Pancreas (tissue), 10 donors: Measurements from ENCODE around the gene TACC3. TPM values are rescaled to one million over a fixed set of nuclear protein-coding genes. Genes with fewer than 3 reads are reported as not detected.

Experiments used
- ATAC-seq, 4 donors: fragments of 200-7000 bp; cut with Tn5 transposase; one replicate each; pipeline versions ENCODE4 v1.8.0 to v1.9.1; 2020; ENCODE audit warnings: mild to moderate bottlenecking in 4 of 4, moderate library complexity in 4 of 4
- DNase-seq, 6 donors: peaks; one replicate each; pipeline ENCODE4 v3.0.0-alpha.2; 2020
- FAIRE-seq: peaks from 2 replicates; lab custom pipeline; 2012; peaks lifted over from hg19 to GRCh38; lab: Jason Lieb, UNC
- H3K27ac ChIP-seq, 4 donors: fragments of 200-600 bp; sonication (generic); 1 replicate in 3 of 4; 2 replicates in 1 of 4; pipeline versions ENCODE4 v1.5.0 to v1.8.0; 2020
- H3K27me3 ChIP-seq, 4 donors: fragments of 200-600 bp; one replicate each; pipeline ENCODE4 v1.8.0; 2021
- H3K36me3 ChIP-seq, 3 donors: fragments of 200-600 bp; sonication (generic) in 1 of 3; one replicate each; pipeline versions ENCODE4 v1.5.0 to v1.8.0; 2020 to 2021
- H3K4me1 ChIP-seq, 3 donors: fragments of 200-600 bp; one replicate each; pipeline ENCODE4 v1.8.0; 2021
- H3K4me3 ChIP-seq, 4 donors: fragments of 200-600 bp; sonication (generic) in 2 of 4; one replicate each; pipeline versions ENCODE4 v1.5.0 to v1.8.0; 2020 to 2021
- H3K9me3 ChIP-seq, 4 donors: fragments of 200-600 bp; one replicate each; pipeline ENCODE4 v1.8.0; 2021
- CTCF ChIP-seq, 4 donors: fragments of 200-600 bp; sonication (generic) in 3 of 4; IDR thresholded peaks; one replicate each; pipeline versions ENCODE4 v1.5.0 to v1.8.0; 2021; ENCODE audit warnings: antibody characterized with exemption in 4 of 4
- WGBS, 2 donors: extraction: QIAGEN DNeasy Blood & Tissue Kit; methylation state at CpG; one replicate each; pipeline ENCODE4 v1.1.7; 2013; 5-methylcytosine and 5-hydroxymethylcytosine counted together
- intact Hi-C, 3 donors: fragments of 100-400 bp; cut with DNase I; formaldehyde crosslinking; loops; one replicate each; pipeline versions ENCODE4 v1.11.1 to v1.14.2; 2022
- polyA plus RNA-seq, 2 donors: library from polyadenylated mRNA; stranded (reverse); fragments of 200-250 nt; gene quantifications; one replicate each; pipeline ENCODE4 v1.2.3, GENCODE V29; 2013
- total RNA-seq, 6 donors: library from RNA; stranded (reverse); fragmentation: NEBNext Ultra II Directional in 4 of 6; extraction: Animal tissue kit (Norgen Biotek cat#: 25700) in 4 of 6; gene quantifications; one replicate each; pipeline versions ENCODE4 v1.2.1 to v1.2.4, GENCODE V29; 2021 to 2023
- donor health status: healthy with polysubstance abuse.
- donor health status: DM: no; HTN: no; CAD: no; lungs with moderate emphysema.
- donor health status: DM: no; HTN: no; CAD: no.
- donor health status: control.
- donor health status: control.
- donor health status: Bipolar disorder and iron deficiency.
- donor health status: DM: yes; HTN: yes; CAD: no.
- donor health status: DM: no; HTN: no; CAD: no.
- donor health status: DM: no; HTN: no; CAD: no.
- donor health status: DM: yes; HTN: yes; CAD: no.

Gene TACC3
- total and polyA plus RNA-seq, 8 donors, result 0.97 to 4.8 (median 3.3) TPM

GRCh38 chr4:1786544-1787362, 65.4 kb downstream of the TACC3 start:
- 80% methylated on average over 31 to 34 of the region's 34 CpGs for WGBS, 2 donors
- intact Hi-C loops, result no loop called here
- H3K27me3 ChIP-seq, result no peaks in the 10 kb centered on the region
- H3K4me1 ChIP-seq, result no peaks in the 10 kb centered on the region
- ATAC-seq, result peak in 3 of 4 donors; percentile 9 to 50 (median 36)
- no peaks in the 10 kb centered on the region for H3K9me3 ChIP-seq
- no peak for DNase-seq
- H3K4me3 ChIP-seq, result no peak overlapping the region
- H3K36me3 ChIP-seq, result no peaks in the 10 kb centered on the region
- FAIRE-seq, result no peak
- no peak for TF ChIP-seq CTCF (IDR thresholded peaks at IDR 0.05)
- H3K27ac ChIP-seq, result no peak overlapping the region

- no peaks in the 10 kb centered on the region for H3K4me1 ChIP-seq
- no peak overlapping the region for H3K27ac ChIP-seq
- FAIRE-seq (no peak), ATAC-seq (no peak), DNase-seq (no peak)
- 64 to 74% methylated on average over 20 to 25 of the region's 25 CpGs for WGBS, 2 donors
- no peak for TF ChIP-seq CTCF (IDR thresholded peaks at IDR 0.05)
- H3K27me3 ChIP-seq, result no peaks in the 10 kb centered on the region
- no peaks in the 10 kb centered on the region for H3K36me3 ChIP-seq
- intact Hi-C loops, result no loop called here
- no peak overlapping the region for H3K4me3 ChIP-seq
- H3K9me3 ChIP-seq, result no peaks in the 10 kb centered on the region
These were observed 66.2 kb downstream of the TACC3 start for GRCh38 chr4:1787411-1788077.

- Histone ChIP-seq H3K4me1 (no peaks in the 10 kb centered on the region), H3K4me3 (no peak overlapping the region), H3K36me3 (no peaks in the 10 kb centered on the region), H3K27ac (no peak overlapping the region), H3K27me3 (no peaks in the 10 kb centered on the region), H3K9me3 (no peaks in the 10 kb centered on the region)
- FAIRE-seq (no peak), ATAC-seq (no peak), DNase-seq (no peak)
- intact Hi-C loops, result no loop called here
- WGBS, 2 donors, result 74 to 86% methylated on average over 13 of the region's 13 CpGs
- no peak for TF ChIP-seq CTCF (IDR thresholded peaks at IDR 0.05)
These were observed 67.1 kb downstream of the TACC3 start for GRCh38 chr4:1788254-1788973.

GRCh38 chr4:1789552-1789951, 68.2 kb downstream of the TACC3 start:
- intact Hi-C loops, result no loop called here
- WGBS, 2 donors, result 84 to 90% methylated on average over 21 of the region's 21 CpGs
- Histone ChIP-seq H3K27me3 (peaks cover 0 to 4% (median 0%) of the 10 kb centered on the region in 4 donors), H3K36me3 (no peaks in the 10 kb centered on the region), H3K27ac (no peak overlapping the region), H3K4me1 (peaks cover 0 to 4% (median 0%) of the 10 kb centered on the region in 3 donors), H3K4me3 (no peak overlapping the region), H3K9me3 (no peaks in the 10 kb centered on the region)
- TF ChIP-seq CTCF (IDR thresholded peaks at IDR 0.05), result no peak
- no peak for FAIRE-seq
- no peak for ATAC-seq
- no peak for DNase-seq
